Suprapubic skin (tissue), 4 donors: ENCODE measurements around the gene AP3B1.

Experiments used
- CTCF ChIP-seq, 2 donors: fragments of 200-600 bp in 1 of 2; fragments of 450-650 bp in 1 of 2; sonication (generic) in 1 of 2; IDR thresholded peaks; one replicate each; pipeline ENCODE4 v1.5.1; 2016 to 2019; ENCODE audit warnings: antibody characterized with exemption in 2 of 2, mild to moderate bottlenecking in 1 of 2, moderate library complexity in 1 of 2
- POLR2A ChIP-seq, 2 donors: fragments of 450-650 bp; IDR thresholded peaks; one replicate each; pipeline ENCODE4 v1.6.1; 2017; ENCODE audit warnings: antibody characterized with exemption in 2 of 2, mild to moderate bottlenecking in 2 of 2, moderate library complexity in 2 of 2
- POLR2AphosphoS5 ChIP-seq, 3 donors: sonication (generic); formaldehyde crosslinking; IDR thresholded peaks; one replicate each; pipeline ENCODE4 v1.6.1; 2017; ENCODE audit warnings: antibody characterized with exemption in 3 of 3

GRCh38 chr5:78273436-78273835 lies 21.1 kb downstream of the AP3B1 start:
- TF ChIP-seq CTCF (IDR thresholded peaks at IDR 0.05) (no peak), POLR2AphosphoS5 (IDR thresholded peaks at IDR 0.05) (no peak), POLR2A (IDR thresholded peaks at IDR 0.05) (no peak)
